HL-60 (cell line): Measurements from ENCODE around the gene LRRK1.

Source experiments
- DNase-seq, 2 experiments: peaks; one replicate each; pipeline ENCODE4 v3.0.0-alpha.2; 2010 to 2020; ENCODE audit warnings: low read depth in 1 of 2, low spot score in 1 of 2
- H3K27ac ChIP-seq: fragments of 250-450 bp; sonication (Bioruptor Pico); replicated peaks from 2 replicates; pipeline ENCODE4 v1.5.1; 2020; ENCODE audit warnings: mild to moderate bottlenecking, moderate library complexity
- H3K27me3 ChIP-seq: fragments of 250-450 bp; sonication (Bioruptor Pico); 2 replicates; pipeline ENCODE4 v1.5.1; 2021; ENCODE audit warnings: mild to moderate bottlenecking, moderate library complexity; ENCODE audit not compliant: insufficient read depth, poor library complexity, severe bottlenecking
- H3K4me3 ChIP-seq: replicated peaks from 2 replicates; pipeline ENCODE4 v1.5.1; 2011; ENCODE audit warnings: mild to moderate bottlenecking, control low read depth, low read length; ENCODE audit not compliant: insufficient read depth
- CTCF ChIP-seq: IDR thresholded peaks from one replicate; pipeline ENCODE4 v1.5.1; 2011; ENCODE audit warnings: low read length, control low read depth, inconsistent platforms; ENCODE audit not compliant: insufficient read depth
- GABPA ChIP-seq: IDR thresholded peaks from 2 replicates; pipeline ENCODE4 v1.6.1; 2012; ENCODE audit warnings: low read depth
- POLR2AphosphoS5 ChIP-seq: IDR thresholded peaks from 2 replicates; pipeline ENCODE4 v1.6.1; 2012; ENCODE audit warnings: low read depth
- REST ChIP-seq: IDR thresholded peaks from 2 replicates; pipeline ENCODE4 v1.6.1; 2012; ENCODE audit warnings: low read depth; ENCODE audit not compliant: insufficient replicate concordance
- SPI1 ChIP-seq: IDR thresholded peaks from 2 replicates; pipeline ENCODE4 v1.6.1; 2012; ENCODE audit warnings: low read depth, mild to moderate bottlenecking, borderline replicate concordance

LRRK1 gene

GRCh38 chr15:101025896-101026631 is 106.9 kb downstream of the LRRK1 start:
- no peak for DNase-seq
- Histone ChIP-seq H3K27ac (no peak overlapping the region), H3K27me3 (no peaks in the 10 kb centered on the region), H3K4me3 (no peak overlapping the region)
- TF ChIP-seq GABPA = no peak
- no peak for TF ChIP-seq SPI1
- no peak for TF ChIP-seq POLR2AphosphoS5
- TF ChIP-seq CTCF = no peak
- no peak for TF ChIP-seq REST

- no peak for TF ChIP-seq REST
- TF ChIP-seq CTCF = no peak
- TF ChIP-seq POLR2AphosphoS5 = no peak
- TF ChIP-seq GABPA = no peak
- no peak for TF ChIP-seq SPI1
- no peak overlapping the region for H3K4me3 ChIP-seq
- no peaks in the 10 kb centered on the region for H3K27me3 ChIP-seq
- no peak for DNase-seq
- H3K27ac ChIP-seq = no peak overlapping the region
These were observed 107.6 kb downstream of the LRRK1 start for GRCh38 chr15:101026656-101027272.

- H3K27me3 ChIP-seq = no peaks in the 10 kb centered on the region
- no peak for TF ChIP-seq REST
- TF ChIP-seq CTCF = no peak
- TF ChIP-seq POLR2AphosphoS5 = no peak
- TF ChIP-seq GABPA = no peak
- no peak for TF ChIP-seq SPI1
- no peak overlapping the region for H3K4me3 ChIP-seq
- H3K27ac ChIP-seq = no peak overlapping the region
- no peak for DNase-seq
These were observed 108.2 kb downstream of the LRRK1 start for GRCh38 chr15:101027273-101027901.
